Measurements from ENCODE around the gene PCLO. TPM values are rescaled to one million over a fixed set of nuclear protein-coding genes. Genes with fewer than 3 reads are reported as not detected.

Gene PCLO
- polyA plus RNA-seq, 3 donors: not detected

DNA sequence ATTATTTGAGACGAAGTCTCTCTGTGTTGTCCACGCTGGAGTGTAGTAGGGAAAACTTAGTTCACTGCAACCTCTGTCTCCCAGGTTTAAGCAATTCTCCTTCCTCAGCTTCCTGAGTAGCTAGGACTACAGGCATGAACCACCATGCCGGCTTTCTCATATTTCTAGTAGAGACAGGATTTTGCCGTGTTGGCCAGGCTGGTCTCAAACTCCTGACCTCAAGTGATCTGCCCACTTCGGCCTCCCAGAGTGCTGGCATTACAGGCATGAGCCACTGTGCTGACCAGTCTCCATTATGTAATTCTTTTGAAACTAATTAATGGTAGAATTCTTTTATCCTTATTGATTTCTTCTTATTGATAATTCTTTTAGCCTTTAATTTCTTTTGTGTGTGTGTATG, 32.5 kb downstream of the PCLO start:
- Histone ChIP-seq H3K4me1 (ENCODE audit: control insufficient read depth in 1 of 2, insufficient read depth in 2 of 2, low read length in 2 of 2) (no peaks in the 10 kb centered on the region), H3K9ac (ENCODE audit: insufficient read depth, low read length, poor library complexity, severe bottlenecking) (no peak overlapping the region), H2AFZ (ENCODE audit: insufficient read depth, low read depth, low read length, poor library complexity, severe bottlenecking) (no peak overlapping the region), H3K36me3 (replicated peaks in 1 of 2; ENCODE audit: control insufficient read depth in 1 of 2, insufficient read depth in 2 of 2, low read length in 2 of 2) (no peaks in the 10 kb centered on the region), H3K27me3 (ENCODE audit: control insufficient read depth in 2 of 2, insufficient read depth in 2 of 2, low read length in 2 of 2) (no peaks in the 10 kb centered on the region), H3K4me3 (replicated peaks in 1 of 3; ENCODE audit: low read depth in 2 of 3, low read length in 3 of 3) (no peak overlapping the region), H3K4me2 (replicated peaks; ENCODE audit: extremely low read depth, low read length, poor library complexity, severe bottlenecking) (no peak overlapping the region), H3K79me2 (ENCODE audit: insufficient read depth, low read length) (no peaks in the 10 kb centered on the region), H3K9me3 (replicated peaks in 1 of 2; ENCODE audit: control insufficient read depth in 1 of 2, insufficient read depth in 1 of 2, low read length in 2 of 2) (peaks cover 0 to 4% of the 10 kb centered on the region in 2 donors), H3K27ac (ENCODE audit: low read depth in 1 of 2, low read length in 2 of 2) (no peak overlapping the region), H4K20me1 (ENCODE audit: insufficient read depth, low read length) (no peaks in the 10 kb centered on the region)
- Mint-ChIP-seq H3K9me3 (peaks cover 1 to 5% (median 3%) of the 10 kb centered on the region in 7 donors), H3K27me3 (ENCODE audit: low read depth in 3 of 3) (peaks cover 0 to 2% (median 0%) of the 10 kb centered on the region in 3 donors), H3K4me1 (no peaks in the 10 kb centered on the region), H3K27ac (no peak overlapping the region), H3K36me3 (no peaks in the 10 kb centered on the region), H3K4me3 (no peak overlapping the region)
- intact Hi-C loops (cut with micrococcal nuclease): no loop called here
- TF ChIP-seq, protein P1, sequence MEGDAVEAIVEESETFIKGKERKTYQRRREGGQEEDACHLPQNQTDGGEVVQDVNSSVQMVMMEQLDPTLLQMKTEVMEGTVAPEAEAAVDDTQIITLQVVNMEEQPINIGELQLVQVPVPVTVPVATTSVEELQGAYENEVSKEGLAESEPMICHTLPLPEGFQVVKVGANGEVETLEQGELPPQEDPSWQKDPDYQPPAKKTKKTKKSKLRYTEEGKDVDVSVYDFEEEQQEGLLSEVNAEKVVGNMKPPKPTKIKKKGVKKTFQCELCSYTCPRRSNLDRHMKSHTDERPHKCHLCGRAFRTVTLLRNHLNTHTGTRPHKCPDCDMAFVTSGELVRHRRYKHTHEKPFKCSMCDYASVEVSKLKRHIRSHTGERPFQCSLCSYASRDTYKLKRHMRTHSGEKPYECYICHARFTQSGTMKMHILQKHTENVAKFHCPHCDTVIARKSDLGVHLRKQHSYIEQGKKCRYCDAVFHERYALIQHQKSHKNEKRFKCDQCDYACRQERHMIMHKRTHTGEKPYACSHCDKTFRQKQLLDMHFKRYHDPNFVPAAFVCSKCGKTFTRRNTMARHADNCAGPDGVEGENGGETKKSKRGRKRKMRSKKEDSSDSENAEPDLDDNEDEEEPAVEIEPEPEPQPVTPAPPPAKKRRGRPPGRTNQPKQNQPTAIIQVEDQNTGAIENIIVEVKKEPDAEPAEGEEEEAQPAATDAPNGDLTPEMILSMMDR (IDR thresholded peaks at IDR 0.05): no peak
- no peak for DNase-seq
- no CpG with 5 or more reads among the region's 5 CpGs for WGBS (ENCODE audit: insufficient coverage)

DNA sequence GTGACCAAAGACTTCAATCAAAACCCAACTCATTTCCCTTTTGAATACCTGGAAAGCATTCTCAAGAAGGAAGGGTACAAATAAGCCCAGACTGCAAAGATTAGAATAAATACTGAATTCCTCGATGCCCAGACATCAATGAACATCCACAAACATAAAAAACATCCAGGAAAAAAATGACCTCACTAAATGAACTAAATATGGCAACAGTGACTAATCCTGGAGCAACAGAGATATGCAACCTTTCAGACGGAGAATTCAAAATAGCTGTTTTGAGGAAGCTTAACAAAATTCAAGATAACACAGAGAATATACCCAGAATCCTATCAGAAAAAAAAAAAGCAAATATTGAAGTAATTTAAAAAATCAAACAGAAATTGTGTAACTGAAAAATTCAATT, 43.2 kb downstream of the PCLO start:
- H3K4me3 Mint-ChIP-seq: no peak overlapping the region
- H3K36me3 ChIP-seq (replicated peaks in 1 of 2; ENCODE audit: control insufficient read depth in 1 of 2, insufficient read depth in 2 of 2, low read length in 2 of 2): no peaks in the 10 kb centered on the region
- no peaks in the 10 kb centered on the region for H4K20me1 ChIP-seq (ENCODE audit: insufficient read depth, low read length)
- TF ChIP-seq, protein P1 (IDR thresholded peaks at IDR 0.05): no peak
- no peaks in the 10 kb centered on the region for H3K27me3 ChIP-seq (ENCODE audit: control insufficient read depth in 2 of 2, insufficient read depth in 2 of 2, low read length in 2 of 2)
- H3K9me3 ChIP-seq (replicated peaks in 1 of 2; ENCODE audit: control insufficient read depth in 1 of 2, insufficient read depth in 1 of 2, low read length in 2 of 2): peaks cover 16 to 22% of the 10 kb centered on the region in 2 donors
- no peaks in the 10 kb centered on the region for H3K4me1 Mint-ChIP-seq
- no peak overlapping the region for H3K4me2 ChIP-seq (replicated peaks; ENCODE audit: extremely low read depth, low read length, poor library complexity, severe bottlenecking)
- no peaks in the 10 kb centered on the region for H3K36me3 Mint-ChIP-seq
- H3K9me3 Mint-ChIP-seq: peaks cover 4 to 37% (median 17%) of the 10 kb centered on the region in 7 donors
- no peak overlapping the region for H3K4me3 ChIP-seq (replicated peaks in 1 of 3; ENCODE audit: low read depth in 2 of 3, low read length in 3 of 3)
- DNase-seq: no peak
- H3K27me3 Mint-ChIP-seq (ENCODE audit: low read depth in 3 of 3): peaks cover 0 to 1% (median 1%) of the 10 kb centered on the region in 3 donors
- H3K27ac Mint-ChIP-seq: no peak overlapping the region
- no peak overlapping the region for H2AFZ ChIP-seq (ENCODE audit: insufficient read depth, low read depth, low read length, poor library complexity, severe bottlenecking)
- no CpG with 5 or more reads among the region's 2 CpGs for WGBS (ENCODE audit: insufficient coverage)
- H3K27ac ChIP-seq (ENCODE audit: low read depth in 1 of 2, low read length in 2 of 2): no peak overlapping the region
- intact Hi-C loops (cut with micrococcal nuclease): no loop called here
- H3K4me1 ChIP-seq (ENCODE audit: control insufficient read depth in 1 of 2, insufficient read depth in 2 of 2, low read length in 2 of 2): no peaks in the 10 kb centered on the region
- no peaks in the 10 kb centered on the region for H3K79me2 ChIP-seq (ENCODE audit: insufficient read depth, low read length)
- no peak overlapping the region for H3K9ac ChIP-seq (ENCODE audit: insufficient read depth, low read length, poor library complexity, severe bottlenecking)
